ENCODE measurements around the gene OR10K2. TPM values are rescaled to one million over a fixed set of nuclear protein-coding genes. Genes with fewer than 3 reads are reported as not detected.

Gene OR10K2
- total and polyA plus RNA-seq, 2 of the 4 experiments (the other 2 are of a cell fraction): not detected

GRCh38 chr1:158391099-158391498, 34.9 kb downstream of the OR10K2 start:
- Histone ChIP-seq H4K8ac (ENCODE audit: low read depth in 2 of 2, low read length in 2 of 2) (no peak overlapping the region), H3K9ac (ENCODE audit: low read depth, low read length) (no peak overlapping the region), H3K79me1 (ENCODE audit: low read depth in 1 of 2, low read length in 2 of 2) (no peaks in the 10 kb centered on the region), H4K91ac (ENCODE audit: insufficient read depth, low read depth, low read length) (no peak overlapping the region), H2BK120ac (ENCODE audit: low read depth, low read length) (no peak overlapping the region), H3K4ac (ENCODE audit: low read depth, low read length) (no peak overlapping the region), H3K27ac (ENCODE audit: insufficient read depth, low read length) (no peak overlapping the region), H4K20me1 (ENCODE audit: insufficient read depth, low read length) (no peaks in the 10 kb centered on the region), H2BK15ac (ENCODE audit: low read depth, low read length) (no peak overlapping the region), H2AFZ (replicated peaks; ENCODE audit: low read length, poor library complexity) (no peak overlapping the region), H3K36me3 (ENCODE audit: control insufficient read depth, insufficient read depth, low read length) (no peaks in the 10 kb centered on the region), H3K9me1 (ENCODE audit: insufficient read depth, low read length) (no peaks in the 10 kb centered on the region), H2AK5ac (ENCODE audit: low read depth, low read length) (no peak overlapping the region), H3K27me3 (ENCODE audit: control insufficient read depth, insufficient read depth, low read length) (no peaks in the 10 kb centered on the region), H3K9me3 (ENCODE audit: control insufficient read depth, insufficient read depth, low read length) (no peaks in the 10 kb centered on the region), H3K4me3 (ENCODE audit: insufficient read depth, low read depth, low read length) (no peak overlapping the region), H4K5ac (ENCODE audit: low read depth, low read length) (no peak overlapping the region), H2AK9ac (replicated peaks; ENCODE audit: low read depth, low read length, poor library complexity) (no peak overlapping the region), H3K14ac (replicated peaks; ENCODE audit: low read depth, low read length) (no peak overlapping the region), H3K56ac (ENCODE audit: extremely low read depth, insufficient read depth, low read length) (no peak overlapping the region), H3K4me1 (ENCODE audit: control insufficient read depth, insufficient read depth, low read length) (no peaks in the 10 kb centered on the region), H3K18ac (ENCODE audit: low read depth, low read length) (no peak overlapping the region), H3K23ac (ENCODE audit: low read depth, low read length) (no peak overlapping the region), H2BK20ac (ENCODE audit: low read depth, low read length) (no peak overlapping the region), H3K4me2 (ENCODE audit: low read depth, low read length) (no peak overlapping the region), H2BK5ac (ENCODE audit: low read depth, low read length, poor library complexity, severe bottlenecking) (no peak overlapping the region)
- TF ChIP-seq, protein P1, sequence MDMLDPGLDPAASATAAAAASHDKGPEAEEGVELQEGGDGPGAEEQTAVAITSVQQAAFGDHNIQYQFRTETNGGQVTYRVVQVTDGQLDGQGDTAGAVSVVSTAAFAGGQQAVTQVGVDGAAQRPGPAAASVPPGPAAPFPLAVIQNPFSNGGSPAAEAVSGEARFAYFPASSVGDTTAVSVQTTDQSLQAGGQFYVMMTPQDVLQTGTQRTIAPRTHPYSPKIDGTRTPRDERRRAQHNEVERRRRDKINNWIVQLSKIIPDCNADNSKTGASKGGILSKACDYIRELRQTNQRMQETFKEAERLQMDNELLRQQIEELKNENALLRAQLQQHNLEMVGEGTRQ (IDR thresholded peaks at IDR 0.05; ENCODE audit: low read depth, low read length): no peak
- no peak for TF ChIP-seq FOS (IDR thresholded peaks at IDR 0.05; ENCODE audit: low read depth, low read length)
- TF ChIP-seq, protein P2, sequence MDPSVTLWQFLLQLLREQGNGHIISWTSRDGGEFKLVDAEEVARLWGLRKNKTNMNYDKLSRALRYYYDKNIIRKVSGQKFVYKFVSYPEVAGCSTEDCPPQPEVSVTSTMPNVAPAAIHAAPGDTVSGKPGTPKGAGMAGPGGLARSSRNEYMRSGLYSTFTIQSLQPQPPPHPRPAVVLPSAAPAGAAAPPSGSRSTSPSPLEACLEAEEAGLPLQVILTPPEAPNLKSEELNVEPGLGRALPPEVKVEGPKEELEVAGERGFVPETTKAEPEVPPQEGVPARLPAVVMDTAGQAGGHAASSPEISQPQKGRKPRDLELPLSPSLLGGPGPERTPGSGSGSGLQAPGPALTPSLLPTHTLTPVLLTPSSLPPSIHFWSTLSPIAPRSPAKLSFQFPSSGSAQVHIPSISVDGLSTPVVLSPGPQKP (IDR thresholded peaks at IDR 0.05; ENCODE audit: borderline replicate concordance, low read depth, low read length): no peak
- ChIA-PET CTCF (no interaction called here), POLR2A (ENCODE audit: unreplicated experiment) (no interaction called here)
- DNase-seq (no peak), ATAC-seq (ENCODE audit: low read depth) (no peak)
- intact Hi-C loops (cut with micrococcal nuclease) (no loop called here), dilution Hi-C loops (cut with HindIII; ENCODE audit: low sequenced_read_pairs, unreplicated experiment) (no loop called here), in situ Hi-C loops (cut with MboI; ENCODE audit: low sequenced_read_pairs) (no loop called here)
- BruUV-seq (replicated peaks): no TSS peak

All from IMR-90 (cell line).